ENCODE measurements around the gene INPP5A. TPM values are rescaled to one million over a fixed set of nuclear protein-coding genes. Genes with fewer than 3 reads are reported as not detected.

INPP5A gene
- total and polyA plus RNA-seq, 9 of the 15 experiments (the other 6 are each of a cell fraction or from before 2014, with no cell fraction given): 0.66 to 11.6 (median 7.7) TPM

GRCh38 chr10:132816718-132817117 lies 279.1 kb downstream of the INPP5A start (continued):
- TF ChIP-seq REST (IDR thresholded peaks at IDR 0.05; ENCODE audit: borderline replicate concordance) (no peak), REST (CRISPR knock-in tag; IDR thresholded peaks at IDR 0.05; ENCODE audit: low read depth) (no peak), PHTF2 (CRISPR knock-in tag; IDR thresholded peaks at IDR 0.05) (no peak), ZNF175 (CRISPR knock-in tag; IDR thresholded peaks at IDR 0.05; ENCODE audit: low read depth) (no peak), SAFB (IDR thresholded peaks at IDR 0.05; ENCODE audit: borderline replicate concordance, low read depth, low read length) (no peak), DLX4 (CRISPR knock-in tag; IDR thresholded peaks at IDR 0.05) (no peak), NFRKB (IDR thresholded peaks at IDR 0.05; ENCODE audit: low read depth) (no peak), NCOR1 (IDR thresholded peaks at IDR 0.05) (no peak), EZH2 (IDR thresholded peaks at IDR 0.05; ENCODE audit: borderline replicate concordance, low read depth, low read length) (no peak), NR0B1 (IDR thresholded peaks at IDR 0.05; ENCODE audit: partially characterized antibody) (no peak), ZNF41 (CRISPR knock-in tag; conservative IDR thresholded peaks at IDR 0.05) (no peak)
- TF ChIP-seq, protein P1, sequence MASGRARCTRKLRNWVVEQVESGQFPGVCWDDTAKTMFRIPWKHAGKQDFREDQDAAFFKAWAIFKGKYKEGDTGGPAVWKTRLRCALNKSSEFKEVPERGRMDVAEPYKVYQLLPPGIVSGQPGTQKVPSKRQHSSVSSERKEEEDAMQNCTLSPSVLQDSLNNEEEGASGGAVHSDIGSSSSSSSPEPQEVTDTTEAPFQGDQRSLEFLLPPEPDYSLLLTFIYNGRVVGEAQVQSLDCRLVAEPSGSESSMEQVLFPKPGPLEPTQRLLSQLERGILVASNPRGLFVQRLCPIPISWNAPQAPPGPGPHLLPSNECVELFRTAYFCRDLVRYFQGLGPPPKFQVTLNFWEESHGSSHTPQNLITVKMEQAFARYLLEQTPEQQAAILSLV (tag; IDR thresholded peaks at IDR 0.05): no peak

Measured in K562 (cell line).